Right atrium auricular region (tissue), 2 donors: Measurements from ENCODE around the gene PARD3B. TPM values are rescaled to one million over a fixed set of nuclear protein-coding genes. Genes with fewer than 3 reads are reported as not detected.

ENCODE experiments used
- DNase-seq: peaks from one replicate; pipeline ENCODE4 v3.0.0-alpha.2; 2019; ENCODE audit warnings: low spot score
- H3K27ac ChIP-seq, 2 donors: fragments of 200-600 bp; sonication (generic); 1 replicate in 1 of 2; 2 replicates in 1 of 2; pipeline ENCODE4 v1.5.1; 2016 to 2019
- H3K27me3 ChIP-seq, 2 donors: fragments of 200-600 bp; sonication (generic); one replicate each; pipeline versions ENCODE4 v1.5.1 to v1.6.0; 2017 to 2019
- H3K36me3 ChIP-seq: fragments of 200-600 bp; sonication (generic); one replicate; pipeline ENCODE4 v1.5.1; 2016
- H3K4me1 ChIP-seq, 2 donors: fragments of 200-600 bp; sonication (generic); one replicate each; pipeline versions ENCODE4 v1.5.1 to v1.6.0; 2017 to 2019
- H3K4me3 ChIP-seq, 2 donors: fragments of 200-600 bp; sonication (generic); 1 replicate in 1 of 2; 2 replicates in 1 of 2; pipeline ENCODE4 v1.5.1; 2017 to 2019; ENCODE audit warnings: mild to moderate bottlenecking in 1 of 2, moderate library complexity in 1 of 2
- H3K9me3 ChIP-seq, 2 donors: fragments of 200-600 bp; sonication (generic); one replicate each; pipeline ENCODE4 v1.5.1; 2019
- CTCF ChIP-seq, 2 donors: fragments of 200-600 bp; sonication (generic); IDR thresholded peaks; one replicate each; pipeline ENCODE4 v1.5.1; 2019; ENCODE audit warnings: antibody characterized with exemption in 2 of 2
- total RNA-seq, 2 donors: library from RNA; depleted of rRNA; stranded (reverse); fragments of >200 nt; gene quantifications; one replicate each; pipeline ENCODE4 v1.1.0, GENCODE V29; 2016

Gene PARD3B
- total RNA-seq, 2 donors from 2014 or later, result 7.4 to 12.2 TPM

GRCh38 chr2:205461169-205461568, 915.9 kb downstream of the PARD3B start:
- Histone ChIP-seq H3K36me3 (no peaks in the 10 kb centered on the region), H3K27ac (no peak overlapping the region), H3K4me3 (no peak overlapping the region), H3K4me1 (no peaks in the 10 kb centered on the region), H3K9me3 (no peaks in the 10 kb centered on the region), H3K27me3 (no peaks in the 10 kb centered on the region)
- no peak for DNase-seq
- TF ChIP-seq CTCF (IDR thresholded peaks at IDR 0.05), result no peak

- DNase-seq, result no peak
- Histone ChIP-seq H3K4me3 (no peak overlapping the region), H3K9me3 (no peaks in the 10 kb centered on the region), H3K27me3 (no peaks in the 10 kb centered on the region), H3K27ac (no peak overlapping the region), H3K4me1 (no peaks in the 10 kb centered on the region), H3K36me3 (no peaks in the 10 kb centered on the region)
- TF ChIP-seq CTCF (IDR thresholded peaks at IDR 0.05), result no peak
Observed at GRCh38 chr2:205461678-205462665, 916.7 kb downstream of the PARD3B start.

GRCh38 chr2:205462681-205463345, 917.5 kb downstream of the PARD3B start:
- TF ChIP-seq CTCF (IDR thresholded peaks at IDR 0.05), result no peak
- Histone ChIP-seq H3K27ac (no peak overlapping the region), H3K4me1 (no peaks in the 10 kb centered on the region), H3K36me3 (no peaks in the 10 kb centered on the region), H3K27me3 (no peaks in the 10 kb centered on the region), H3K4me3 (no peak overlapping the region), H3K9me3 (no peaks in the 10 kb centered on the region)
- no peak for DNase-seq

- Histone ChIP-seq H3K4me3 (no peak overlapping the region), H3K27ac (no peak overlapping the region), H3K36me3 (no peaks in the 10 kb centered on the region), H3K27me3 (no peaks in the 10 kb centered on the region), H3K4me1 (no peaks in the 10 kb centered on the region), H3K9me3 (no peaks in the 10 kb centered on the region)
- no peak for TF ChIP-seq CTCF (IDR thresholded peaks at IDR 0.05)
- no peak for DNase-seq
Observed at GRCh38 chr2:205463466-205464025, 918.3 kb downstream of the PARD3B start.

- Histone ChIP-seq H3K9me3 (no peaks in the 10 kb centered on the region), H3K27ac (no peak overlapping the region), H3K4me1 (no peaks in the 10 kb centered on the region), H3K36me3 (no peaks in the 10 kb centered on the region), H3K4me3 (no peak overlapping the region), H3K27me3 (no peaks in the 10 kb centered on the region)
- no peak for TF ChIP-seq CTCF (IDR thresholded peaks at IDR 0.05)
- DNase-seq, result no peak
Observed at GRCh38 chr2:205464681-205465080, 919.4 kb downstream of the PARD3B start.
